Adrenal gland (tissue), 12 donors: ENCODE measurements around the gene VWA5B1. TPM values are rescaled to one million over a fixed set of nuclear protein-coding genes. Genes with fewer than 3 reads are reported as not detected.

Experiments
- DNase-seq, 7 donors: peaks; one replicate each; pipeline ENCODE4 v3.0.0-alpha.2; 2019 to 2020
- H3K27ac ChIP-seq, 5 donors: fragments of 200-600 bp; sonication (generic) in 4 of 5; 1 replicate in 3 of 5; 2 replicates in 2 of 5; pipeline versions ENCODE4 v1.5.1 to v1.8.0; 2016 to 2020; ENCODE audit warnings: mild to moderate bottlenecking in 1 of 5
- H3K27me3 ChIP-seq: fragments of 200-600 bp; 2 replicates; pipeline ENCODE4 v1.8.0; 2021
- H3K36me3 ChIP-seq, 2 donors: fragments of 200-600 bp; replicated peaks in 1 of 2; 1 replicate in 1 of 2; 2 replicates in 1 of 2; pipeline versions ENCODE4 v1.5.1 to v1.8.0; 2018 to 2022
- H3K4me1 ChIP-seq, 2 donors: fragments of 200-600 bp; replicated peaks in 1 of 2; 1 replicate in 1 of 2; 2 replicates in 1 of 2; pipeline versions ENCODE4 v1.5.1 to v1.8.0; 2018 to 2021
- H3K4me3 ChIP-seq, 4 donors: fragments of 200-600 bp; sonication (generic) in 3 of 4; one replicate each; pipeline ENCODE4 v1.5.1; 2016 to 2018
- H3K9me3 ChIP-seq, 3 donors: fragments of 200-600 bp; sonication (generic) in 1 of 3; replicated peaks in 1 of 3; 1 replicate in 2 of 3; 2 replicates in 1 of 3; pipeline versions ENCODE4 v1.5.1 to v1.8.0; 2016 to 2021
- CTCF ChIP-seq, 6 experiments: fragments of 450-650 bp in 4 of 6; fragments of 200-600 bp in 2 of 6; sonication (generic) in 1 of 6; IDR thresholded peaks; 1 replicate in 5 of 6; 2 replicates in 1 of 6; pipeline versions ENCODE4 v1.5.1 to v1.8.0; 2016 to 2021; ENCODE audit warnings: antibody characterized with exemption in 6 of 6, mild to moderate bottlenecking in 2 of 6, moderate library complexity in 1 of 6
- POLR2A ChIP-seq, 2 donors: fragments of 450-650 bp; IDR thresholded peaks; one replicate each; pipeline ENCODE4 v1.6.1; 2017; ENCODE audit warnings: antibody characterized with exemption in 2 of 2, mild to moderate bottlenecking in 2 of 2, moderate library complexity in 1 of 2
- WGBS, 4 donors: extraction: QIAGEN DNeasy Blood & Tissue Kit in 2 of 4; methylation state at CpG; one replicate each; pipeline versions ENCODE4 v1.1.5 to v1.1.7; 2013 to 2017; 5-methylcytosine and 5-hydroxymethylcytosine counted together
- intact Hi-C, 2 donors: fragments of 100-400 bp; cut with DNase I; formaldehyde crosslinking; loops; one replicate each; pipeline versions ENCODE4 v1.14.1 to v1.15.0; 2022 to 2023
- polyA plus RNA-seq, 3 donors: library from polyadenylated mRNA; stranded (reverse); fragments of 200-250 nt in 2 of 3; fragments of 350-450 nt in 1 of 3; fragmentation: Illumina TruSeq in 1 of 3; extraction: RNeasy Lipid Tissue Mini Kit (QIAGEN cat#74804) in 1 of 3; gene quantifications; one replicate each; pipeline ENCODE4 v1.2.3, GENCODE V29; 2013 to 2014
- total RNA-seq, 9 donors: library from RNA; depleted of rRNA in 4 of 9; stranded (reverse); fragments of >200 nt in 4 of 9; fragments of 120-200 nt in 1 of 9; fragmentation: NEBNext Ultra II Directional in 1 of 9; extraction: Animal tissue kit (Norgen Biotek cat#: 25700) in 1 of 9; gene quantifications; one replicate each; pipeline versions ENCODE4 v1.1.0 to v1.2.4, GENCODE V29; 2013 to 2023
- donor health status: healthy with polysubstance abuse.
- donor health status: Bipolar disorder and iron deficiency.
- donor health status: DM: yes; HTN: yes; CAD: no.
- donor health status: DM: no; HTN: no; CAD: no.
- donor health status: DM: no; HTN: no; CAD: no.
- donor health status: DM: yes; HTN: yes; CAD: no.

Gene VWA5B1
- total and polyA plus RNA-seq, 12 donors = 0.07 to 2.5 (median 0.26) TPM; not detected in 5

GRCh38 chr1:20307026-20307425 lies 16.4 kb downstream of the VWA5B1 start:
- Histone ChIP-seq H3K36me3 (no peaks in the 10 kb centered on the region), H3K4me3 (no peak overlapping the region), H3K4me1 (peaks cover 0 to 8% of the 10 kb centered on the region in 2 donors), H3K9me3 (no peaks in the 10 kb centered on the region), H3K27ac (no peak overlapping the region), H3K27me3 (no peaks in the 10 kb centered on the region)
- intact Hi-C loops = no loop called here
- WGBS, 4 donors = 77 to 95% (median 90%) methylated on average over 5 to 7 of the region's 7 CpGs
- DNase-seq = no peak
- TF ChIP-seq CTCF (IDR thresholded peaks at IDR 0.05) (no peak), POLR2A (IDR thresholded peaks at IDR 0.05) (no peak)

- TF ChIP-seq CTCF (IDR thresholded peaks at IDR 0.05) (no peak), POLR2A (IDR thresholded peaks at IDR 0.05) (no peak)
- intact Hi-C loops = no loop called here
- H3K4me1 ChIP-seq = peaks cover 0 to 8% of the 10 kb centered on the region in 2 donors
- DNase-seq = peak in 6 of 7 donors; percentile 21 to 63 (median 36)
- H3K27ac ChIP-seq = no peak overlapping the region
- 46 to 63% (median 54%) methylated on average over 3 to 5 of the region's 5 CpGs for WGBS, 4 donors
- no peaks in the 10 kb centered on the region for H3K36me3 ChIP-seq
- H3K9me3 ChIP-seq = no peaks in the 10 kb centered on the region
- H3K27me3 ChIP-seq = no peaks in the 10 kb centered on the region
- no peak overlapping the region for H3K4me3 ChIP-seq
Observed at GRCh38 chr1:20308569-20308968, 17.9 kb downstream of the VWA5B1 start.

- intact Hi-C loops = no loop called here
- Histone ChIP-seq H3K36me3 (no peaks in the 10 kb centered on the region), H3K4me1 (peaks cover 0 to 8% of the 10 kb centered on the region in 2 donors), H3K4me3 (no peak overlapping the region), H3K27me3 (no peaks in the 10 kb centered on the region), H3K27ac (no peak overlapping the region), H3K9me3 (no peaks in the 10 kb centered on the region)
- WGBS, 4 donors = 83 to 89% (median 87%) methylated on average over 5 of the region's 5 CpGs
- no peak for DNase-seq
- no peak for TF ChIP-seq CTCF (IDR thresholded peaks at IDR 0.05)
- no peak for TF ChIP-seq POLR2A (IDR thresholded peaks at IDR 0.05)
Observed at GRCh38 chr1:20311289-20311688, 20.6 kb downstream of the VWA5B1 start.

GRCh38 chr1:20312310-20312709 lies 21.6 kb downstream of the VWA5B1 start:
- H3K27ac ChIP-seq = no peak overlapping the region
- no peaks in the 10 kb centered on the region for H3K36me3 ChIP-seq
- intact Hi-C loops = no loop called here
- TF ChIP-seq POLR2A (IDR thresholded peaks at IDR 0.05) (no peak), CTCF (IDR thresholded peaks at IDR 0.05) (no peak)
- WGBS, 4 donors = 75 to 97% (median 95%) methylated on average over 1 to 3 of the region's 3 CpGs
- H3K4me1 ChIP-seq = peaks cover 0 to 8% of the 10 kb centered on the region in 2 donors
- no peaks in the 10 kb centered on the region for H3K27me3 ChIP-seq
- H3K4me3 ChIP-seq = no peak overlapping the region
- H3K9me3 ChIP-seq = no peaks in the 10 kb centered on the region
- DNase-seq = no peak
